Left ventricle myocardium inferior (tissue), 1 donor: Measurements from ENCODE around the gene CD2. TPM values are rescaled to one million over a fixed set of nuclear protein-coding genes. Genes with fewer than 3 reads are reported as not detected.

Experiments used
- DNase-seq: peaks from one replicate; pipeline ENCODE4 v3.0.0-alpha.2; 2020
- H3K27ac ChIP-seq: fragments of 200-600 bp; replicated peaks from 2 replicates; pipeline ENCODE4 v1.8.0; 2021
- H3K27me3 ChIP-seq: fragments of 200-600 bp; 2 replicates; pipeline ENCODE4 v1.8.0; 2021; ENCODE audit warnings: low read depth
- H3K36me3 ChIP-seq: fragments of 200-600 bp; 2 replicates; pipeline ENCODE4 v1.8.0; 2021
- H3K4me1 ChIP-seq: fragments of 200-600 bp; 2 replicates; pipeline ENCODE4 v1.8.0; 2021
- H3K4me3 ChIP-seq: fragments of 200-600 bp; 2 replicates; pipeline ENCODE4 v1.8.0; 2021; ENCODE audit warnings: mild to moderate bottlenecking, moderate library complexity
- H3K9me3 ChIP-seq: fragments of 200-600 bp; replicated peaks from 2 replicates; pipeline ENCODE4 v1.8.0; 2021
- CTCF ChIP-seq: fragments of 200-600 bp; IDR thresholded peaks from 2 replicates; pipeline ENCODE4 v1.8.0; 2021; ENCODE audit warnings: antibody characterized with exemption, mild to moderate bottlenecking, borderline replicate concordance
- intact Hi-C: fragments of 100-400 bp; cut with micrococcal nuclease; formaldehyde crosslinking; loops from one replicate; pipeline ENCODE4 v1.11.0; 2022
- total RNA-seq: library from RNA; stranded (reverse); fragmentation: NEBNext Ultra II Directional; extraction: Animal tissue kit (Norgen Biotek cat#: 25700); gene quantifications from one replicate; pipeline ENCODE4 v1.2.1, GENCODE V29; 2021
- donor health status: DM: no; HTN: yes; CAD: no; lungs with severe emphysema.

The CD2 gene
- total RNA-seq, 1 donor from 2014 or later: 0.36 TPM

- Histone ChIP-seq H3K4me3 (no peak overlapping the region), H3K27ac (no peak overlapping the region), H3K27me3 (peaks cover 6% of the 10 kb centered on the region), H3K9me3 (no peaks in the 10 kb centered on the region), H3K36me3 (no peaks in the 10 kb centered on the region), H3K4me1 (no peaks in the 10 kb centered on the region)
- intact Hi-C loops: no loop called here
- TF ChIP-seq CTCF: no peak
- no peak for DNase-seq
These were observed 51.2 kb downstream of the CD2 start for GRCh38 chr1:116805398-116805797.

- no peak for DNase-seq
- H3K9me3 ChIP-seq: no peaks in the 10 kb centered on the region
- no peaks in the 10 kb centered on the region for H3K36me3 ChIP-seq
- intact Hi-C loops: no loop called here
- H3K4me1 ChIP-seq: no peaks in the 10 kb centered on the region
- no peak for TF ChIP-seq CTCF
- H3K4me3 ChIP-seq: no peak overlapping the region
- no peak overlapping the region for H3K27ac ChIP-seq
- peaks cover 6% of the 10 kb centered on the region for H3K27me3 ChIP-seq
These were observed 52.0 kb downstream of the CD2 start for GRCh38 chr1:116806245-116806644.

- Histone ChIP-seq H3K27ac (no peak overlapping the region), H3K4me1 (no peaks in the 10 kb centered on the region), H3K27me3 (peaks cover 6% of the 10 kb centered on the region), H3K9me3 (no peaks in the 10 kb centered on the region), H3K36me3 (no peaks in the 10 kb centered on the region), H3K4me3 (no peak overlapping the region)
- intact Hi-C loops: no loop called here
- no peak for DNase-seq
- TF ChIP-seq CTCF: no peak
These were observed 52.4 kb downstream of the CD2 start for GRCh38 chr1:116806671-116807070.

- Histone ChIP-seq H3K9me3 (peaks cover 5% of the 10 kb centered on the region), H3K36me3 (no peaks in the 10 kb centered on the region), H3K27ac (no peak overlapping the region), H3K4me1 (no peaks in the 10 kb centered on the region), H3K27me3 (peaks cover 6% of the 10 kb centered on the region), H3K4me3 (no peak overlapping the region)
- no peak for TF ChIP-seq CTCF
- no peak for DNase-seq
- intact Hi-C loops: no loop called here
These were observed 53.4 kb downstream of the CD2 start for GRCh38 chr1:116807394-116808199.

- no peak overlapping the region for H3K4me3 ChIP-seq
- TF ChIP-seq CTCF: no peak
- intact Hi-C loops: no loop called here
These were observed 54.1 kb downstream of the CD2 start for GRCh38 chr1:116808200-116808847.

More at GRCh38 chr1:116808200-116808847, 54.1 kb downstream of the CD2 start:
- H3K9me3 ChIP-seq: peaks cover 8% of the 10 kb centered on the region
- H3K36me3 ChIP-seq: no peaks in the 10 kb centered on the region
- H3K27me3 ChIP-seq: peaks cover 4% of the 10 kb centered on the region
- no peak for DNase-seq
- no peak overlapping the region for H3K27ac ChIP-seq
- no peaks in the 10 kb centered on the region for H3K4me1 ChIP-seq
